ENCODE data around the gene TM4SF1.

Gene TM4SF1

GRCh38 chr3:149414557-149415231, 37.2 kb upstream of the TM4SF1 start:
- Histone ChIP-seq H3K4me2 (ENCODE audit: low read length, poor library complexity, severe bottlenecking) (no peak overlapping the region), H2AK5ac (ENCODE audit: low read length, severe bottlenecking) (no peak overlapping the region), H2BK120ac (ENCODE audit: low read depth, low read length) (no peak overlapping the region), H3K18ac (ENCODE audit: low read depth in 1 of 2, low read length in 2 of 2) (peak overlapping the region; percentile 64 to 80), H3K9me3 (ENCODE audit: control insufficient read depth, low read length) (no peaks in the 10 kb centered on the region), H3K27ac (ENCODE audit: low read length, poor library complexity, severe bottlenecking) (no peak overlapping the region), H3K9ac (ENCODE audit: low read length) (no peak overlapping the region), H2BK15ac (ENCODE audit: low read depth, poor library complexity, severe bottlenecking) (no peak overlapping the region), H3K4me3 (ENCODE audit: insufficient read depth in 1 of 2, low read depth in 1 of 2, low read length in 2 of 2) (no peak overlapping the region), H4K8ac (ENCODE audit: low read length) (no peak overlapping the region), H3K23ac (ENCODE audit: low read length in 2 of 2) (no peak overlapping the region), H2BK5ac (ENCODE audit: low read depth, low read length, poor library complexity, severe bottlenecking) (no peak overlapping the region), H3K27me3 (ENCODE audit: control insufficient read depth in 1 of 2, insufficient read depth in 1 of 2, low read length in 2 of 2) (no peaks in the 10 kb centered on the region), H2AFZ (ENCODE audit: low read depth, low read length) (no peak overlapping the region), H3K79me1 (replicated peaks; ENCODE audit: low read length, poor library complexity, severe bottlenecking) (no peaks in the 10 kb centered on the region), H4K91ac (ENCODE audit: low read length) (no peak overlapping the region), H3K4ac (ENCODE audit: low read depth in 1 of 2, low read length in 2 of 2) (peak overlapping the region in 1 of 2 experiments; percentile 93), H3K4me1 (ENCODE audit: control insufficient read depth, insufficient read depth, low read depth, low read length) (no peaks in the 10 kb centered on the region), H2BK12ac (ENCODE audit: low read length in 2 of 2) (peak overlapping the region in 1 of 2 experiments; percentile 93), H3K14ac (ENCODE audit: low read length in 2 of 2) (peak overlapping the region in 1 of 2 experiments; percentile 71), H3K36me3 (ENCODE audit: control insufficient read depth in 1 of 2, insufficient read depth in 2 of 2, low read depth in 1 of 2, low read length in 2 of 2) (no peaks in the 10 kb centered on the region)
- 95% methylated on average over 1 of the region's 1 CpG for WGBS
- peak; percentile 63 for DNase-seq

- H3K9me3 ChIP-seq (ENCODE audit: control insufficient read depth, low read length) = no peaks in the 10 kb centered on the region
- WGBS = 17% methylated on average over 1 of the region's 1 CpG
Measured at GRCh38 chr3:149411583-149411982, 34.1 kb upstream of the TM4SF1 start.

GRCh38 chr3:149409351-149409750, 31.9 kb upstream of the TM4SF1 start:
- H4K8ac ChIP-seq (ENCODE audit: low read length) = no peak overlapping the region
- H3K18ac ChIP-seq (ENCODE audit: low read depth in 1 of 2, low read length in 2 of 2) = no peak overlapping the region
- no peak overlapping the region for H3K4me2 ChIP-seq (ENCODE audit: low read length, poor library complexity, severe bottlenecking)
- no peak overlapping the region for H3K4me3 ChIP-seq (ENCODE audit: insufficient read depth in 1 of 2, low read depth in 1 of 2, low read length in 2 of 2)
- no peak overlapping the region for H3K27ac ChIP-seq (ENCODE audit: low read length, poor library complexity, severe bottlenecking)
- H2AFZ ChIP-seq (ENCODE audit: low read depth, low read length) = no peak overlapping the region
- H3K4me1 ChIP-seq (ENCODE audit: control insufficient read depth, insufficient read depth, low read depth, low read length) = no peaks in the 10 kb centered on the region
- no peaks in the 10 kb centered on the region for H3K9me3 ChIP-seq (ENCODE audit: control insufficient read depth, low read length)
- no peak overlapping the region for H4K91ac ChIP-seq (ENCODE audit: low read length)
- no peak overlapping the region for H2BK12ac ChIP-seq (ENCODE audit: low read length in 2 of 2)
- no peak overlapping the region for H2BK15ac ChIP-seq (ENCODE audit: low read depth, poor library complexity, severe bottlenecking)
- no peaks in the 10 kb centered on the region for H3K27me3 ChIP-seq (ENCODE audit: control insufficient read depth in 1 of 2, insufficient read depth in 1 of 2, low read length in 2 of 2)
- no peak overlapping the region for H2BK5ac ChIP-seq (ENCODE audit: low read depth, low read length, poor library complexity, severe bottlenecking)
- DNase-seq = no peak
- H2AK5ac ChIP-seq (ENCODE audit: low read length, severe bottlenecking) = no peak overlapping the region
- H3K36me3 ChIP-seq (ENCODE audit: control insufficient read depth in 1 of 2, insufficient read depth in 2 of 2, low read depth in 1 of 2, low read length in 2 of 2) = no peaks in the 10 kb centered on the region
- no peak overlapping the region for H3K23ac ChIP-seq (ENCODE audit: low read length in 2 of 2)
- no peak overlapping the region for H3K9ac ChIP-seq (ENCODE audit: low read length)
- no peaks in the 10 kb centered on the region for H3K79me1 ChIP-seq (replicated peaks; ENCODE audit: low read length, poor library complexity, severe bottlenecking)
- no peak overlapping the region for H3K14ac ChIP-seq (ENCODE audit: low read length in 2 of 2)
- H2BK120ac ChIP-seq (ENCODE audit: low read depth, low read length) = no peak overlapping the region
- WGBS = no CpG with 5 or more reads among the region's 2 CpGs
- no peak overlapping the region for H3K4ac ChIP-seq (ENCODE audit: low read depth in 1 of 2, low read length in 2 of 2)

More at GRCh38 chr3:149411583-149411982, 34.1 kb upstream of the TM4SF1 start:
- no peak overlapping the region for H3K14ac ChIP-seq (ENCODE audit: low read length in 2 of 2)
- H2AFZ ChIP-seq (ENCODE audit: low read depth, low read length) = no peak overlapping the region
- no peak overlapping the region for H4K8ac ChIP-seq (ENCODE audit: low read length)
- H2BK120ac ChIP-seq (ENCODE audit: low read depth, low read length) = no peak overlapping the region
- no peak for DNase-seq
- no peak overlapping the region for H2BK12ac ChIP-seq (ENCODE audit: low read length in 2 of 2)
- H3K18ac ChIP-seq (ENCODE audit: low read depth in 1 of 2, low read length in 2 of 2) = peak overlapping the region in 1 of 2 experiments; percentile 5
- no peaks in the 10 kb centered on the region for H3K4me1 ChIP-seq (ENCODE audit: control insufficient read depth, insufficient read depth, low read depth, low read length)
- no peak overlapping the region for H3K23ac ChIP-seq (ENCODE audit: low read length in 2 of 2)
- H3K4me3 ChIP-seq (ENCODE audit: insufficient read depth in 1 of 2, low read depth in 1 of 2, low read length in 2 of 2) = no peak overlapping the region
- no peak overlapping the region for H3K9ac ChIP-seq (ENCODE audit: low read length)
- no peak overlapping the region for H2BK5ac ChIP-seq (ENCODE audit: low read depth, low read length, poor library complexity, severe bottlenecking)
- no peak overlapping the region for H2BK15ac ChIP-seq (ENCODE audit: low read depth, poor library complexity, severe bottlenecking)
- no peak overlapping the region for H3K4ac ChIP-seq (ENCODE audit: low read depth in 1 of 2, low read length in 2 of 2)
- no peak overlapping the region for H3K4me2 ChIP-seq (ENCODE audit: low read length, poor library complexity, severe bottlenecking)
- no peak overlapping the region for H4K91ac ChIP-seq (ENCODE audit: low read length)
- H3K79me1 ChIP-seq (replicated peaks; ENCODE audit: low read length, poor library complexity, severe bottlenecking) = no peaks in the 10 kb centered on the region
- H3K36me3 ChIP-seq (ENCODE audit: control insufficient read depth in 1 of 2, insufficient read depth in 2 of 2, low read depth in 1 of 2, low read length in 2 of 2) = no peaks in the 10 kb centered on the region
- no peak overlapping the region for H3K27ac ChIP-seq (ENCODE audit: low read length, poor library complexity, severe bottlenecking)
- H2AK5ac ChIP-seq (ENCODE audit: low read length, severe bottlenecking) = no peak overlapping the region
- H3K27me3 ChIP-seq (ENCODE audit: control insufficient read depth in 1 of 2, insufficient read depth in 1 of 2, low read length in 2 of 2) = no peaks in the 10 kb centered on the region

- Histone ChIP-seq H4K8ac (ENCODE audit: low read length) (no peak overlapping the region), H3K4me3 (ENCODE audit: insufficient read depth in 1 of 2, low read depth in 1 of 2, low read length in 2 of 2) (no peak overlapping the region), H2BK15ac (ENCODE audit: low read depth, poor library complexity, severe bottlenecking) (no peak overlapping the region), H3K36me3 (ENCODE audit: control insufficient read depth in 1 of 2, insufficient read depth in 2 of 2, low read depth in 1 of 2, low read length in 2 of 2) (no peaks in the 10 kb centered on the region), H3K27me3 (ENCODE audit: control insufficient read depth in 1 of 2, insufficient read depth in 1 of 2, low read length in 2 of 2) (no peaks in the 10 kb centered on the region), H3K4ac (ENCODE audit: low read depth in 1 of 2, low read length in 2 of 2) (no peak overlapping the region), H3K14ac (ENCODE audit: low read length in 2 of 2) (no peak overlapping the region), H2AK5ac (ENCODE audit: low read length, severe bottlenecking) (no peak overlapping the region), H2BK12ac (ENCODE audit: low read length in 2 of 2) (no peak overlapping the region), H3K23ac (ENCODE audit: low read length in 2 of 2) (no peak overlapping the region), H2BK120ac (ENCODE audit: low read depth, low read length) (no peak overlapping the region), H3K27ac (ENCODE audit: low read length, poor library complexity, severe bottlenecking) (no peak overlapping the region), H3K9ac (ENCODE audit: low read length) (no peak overlapping the region), H3K9me3 (ENCODE audit: control insufficient read depth, low read length) (no peaks in the 10 kb centered on the region), H3K79me1 (replicated peaks; ENCODE audit: low read length, poor library complexity, severe bottlenecking) (no peaks in the 10 kb centered on the region), H3K4me2 (ENCODE audit: low read length, poor library complexity, severe bottlenecking) (no peak overlapping the region), H2AFZ (ENCODE audit: low read depth, low read length) (no peak overlapping the region), H3K4me1 (ENCODE audit: control insufficient read depth, insufficient read depth, low read depth, low read length) (no peaks in the 10 kb centered on the region), H3K18ac (ENCODE audit: low read depth in 1 of 2, low read length in 2 of 2) (no peak overlapping the region), H4K91ac (ENCODE audit: low read length) (no peak overlapping the region), H2BK5ac (ENCODE audit: low read depth, low read length, poor library complexity, severe bottlenecking) (no peak overlapping the region)
- 0% methylated on average over 2 of the region's 3 CpGs for WGBS
- peak; percentile 37 for DNase-seq
Measured at GRCh38 chr3:149407898-149408297, 30.4 kb upstream of the TM4SF1 start.

Measured in mesenchymal stem cell (in vitro differentiated cells and primary cell).